Left lung (tissue), 10 donors: ENCODE results near the gene EIF3A. TPM values are rescaled to one million over a fixed set of nuclear protein-coding genes. Genes with fewer than 3 reads are reported as not detected.

Source experiments
- ATAC-seq: fragments of 200-7000 bp; cut with Tn5 transposase; one replicate; pipeline ENCODE4 v1.9.1; 2020; ENCODE audit warnings: moderate library complexity
- DNase-seq, 4 donors: peaks; one replicate each; pipeline ENCODE4 v3.0.0-alpha.2; 2013 to 2020
- H3K27ac ChIP-seq, 2 donors: fragments of 200-600 bp; sonication (generic) in 1 of 2; one replicate each; pipeline versions ENCODE4 v1.5.0 to v1.8.0; 2020 to 2021
- H3K27me3 ChIP-seq, 2 donors: fragments of 200-600 bp; sonication (generic) in 1 of 2; one replicate each; pipeline versions ENCODE4 v1.5.0 to v1.8.0; 2020 to 2021
- H3K36me3 ChIP-seq, 2 donors: fragments of 200-600 bp; sonication (generic) in 1 of 2; one replicate each; pipeline versions ENCODE4 v1.5.0 to v1.8.0; 2020 to 2021
- H3K4me1 ChIP-seq, 2 donors: fragments of 200-600 bp; one replicate each; pipeline ENCODE4 v1.8.0; 2021
- H3K4me3 ChIP-seq, 2 donors: fragments of 200-600 bp; sonication (generic) in 1 of 2; one replicate each; pipeline versions ENCODE4 v1.5.0 to v1.8.0; 2020 to 2021; ENCODE audit warnings: mild to moderate bottlenecking in 1 of 2
- H3K9me3 ChIP-seq, 2 donors: fragments of 200-600 bp; sonication (generic) in 1 of 2; one replicate each; pipeline versions ENCODE4 v1.5.0 to v1.8.0; 2020 to 2021
- intact Hi-C, 2 donors: fragments of 100-400 bp; cut with DNase I; formaldehyde crosslinking; loops; one replicate each; pipeline versions ENCODE4 v1.11.2 to v1.14.2; 2022
- polyA plus RNA-seq, 6 donors: library from polyadenylated mRNA; unstranded; fragments of 120-200 nt; gene quantifications; one replicate each; pipeline ENCODE4 v1.2.1, GENCODE V29; 2013; ENCODE audit not compliant: insufficient read length in 6 of 6
- total RNA-seq, 2 donors: library from RNA; stranded (reverse); fragmentation: NEBNext Ultra II Directional; extraction: Animal tissue kit (Norgen Biotek cat#: 25700); gene quantifications; one replicate each; pipeline ENCODE4 v1.2.1, GENCODE V29; 2021
- TF ChIP-seq, protein P1 (sequence below), 2 donors: fragments of 200-600 bp; sonication (generic) in 1 of 2; IDR thresholded peaks; one replicate each; pipeline versions ENCODE4 v1.5.0 to v1.8.0; 2021; ENCODE audit warnings: antibody characterized with exemption in 2 of 2
- donor health status: DM: no; HTN: yes; CAD: no.
- donor health status: DM: no; HTN: no; CAD: no.

Gene EIF3A
- total and polyA plus RNA-seq, 8 donors, result 89.1 to 172 (median 154) TPM

DNA sequence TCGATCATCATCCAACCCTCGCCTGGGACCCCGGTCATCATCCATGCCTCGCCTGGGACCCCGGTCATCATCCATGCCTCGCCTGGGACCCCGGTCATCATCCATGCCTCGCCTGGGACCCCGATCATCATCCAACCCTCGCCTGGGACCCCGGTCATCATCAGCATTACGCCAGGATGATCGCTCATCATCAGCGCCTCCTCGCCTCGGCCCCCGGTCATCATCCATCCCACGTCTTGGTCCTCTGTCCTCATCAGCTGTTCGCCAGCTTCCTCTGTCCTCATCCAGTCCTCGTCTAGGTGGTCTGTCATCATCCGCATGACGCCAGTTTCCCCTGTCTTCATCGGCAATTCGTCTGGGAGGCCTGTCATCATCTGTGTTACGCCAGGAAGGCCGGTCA, 38.4 kb downstream of the EIF3A start:
- no peaks in the 10 kb centered on the region for H3K9me3 ChIP-seq
- no peak overlapping the region for H3K4me3 ChIP-seq
- no peaks in the 10 kb centered on the region for H3K27me3 ChIP-seq
- no peak overlapping the region for H3K27ac ChIP-seq
- no peak for DNase-seq
- no peak for ATAC-seq
- intact Hi-C loops, result no loop called here
- H3K4me1 ChIP-seq, result no peaks in the 10 kb centered on the region
- TF ChIP-seq, protein P1, sequence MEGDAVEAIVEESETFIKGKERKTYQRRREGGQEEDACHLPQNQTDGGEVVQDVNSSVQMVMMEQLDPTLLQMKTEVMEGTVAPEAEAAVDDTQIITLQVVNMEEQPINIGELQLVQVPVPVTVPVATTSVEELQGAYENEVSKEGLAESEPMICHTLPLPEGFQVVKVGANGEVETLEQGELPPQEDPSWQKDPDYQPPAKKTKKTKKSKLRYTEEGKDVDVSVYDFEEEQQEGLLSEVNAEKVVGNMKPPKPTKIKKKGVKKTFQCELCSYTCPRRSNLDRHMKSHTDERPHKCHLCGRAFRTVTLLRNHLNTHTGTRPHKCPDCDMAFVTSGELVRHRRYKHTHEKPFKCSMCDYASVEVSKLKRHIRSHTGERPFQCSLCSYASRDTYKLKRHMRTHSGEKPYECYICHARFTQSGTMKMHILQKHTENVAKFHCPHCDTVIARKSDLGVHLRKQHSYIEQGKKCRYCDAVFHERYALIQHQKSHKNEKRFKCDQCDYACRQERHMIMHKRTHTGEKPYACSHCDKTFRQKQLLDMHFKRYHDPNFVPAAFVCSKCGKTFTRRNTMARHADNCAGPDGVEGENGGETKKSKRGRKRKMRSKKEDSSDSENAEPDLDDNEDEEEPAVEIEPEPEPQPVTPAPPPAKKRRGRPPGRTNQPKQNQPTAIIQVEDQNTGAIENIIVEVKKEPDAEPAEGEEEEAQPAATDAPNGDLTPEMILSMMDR (IDR thresholded peaks at IDR 0.05), result no peak
- H3K36me3 ChIP-seq, result peaks cover 15 to 100% of the 10 kb centered on the region in 2 donors

DNA sequence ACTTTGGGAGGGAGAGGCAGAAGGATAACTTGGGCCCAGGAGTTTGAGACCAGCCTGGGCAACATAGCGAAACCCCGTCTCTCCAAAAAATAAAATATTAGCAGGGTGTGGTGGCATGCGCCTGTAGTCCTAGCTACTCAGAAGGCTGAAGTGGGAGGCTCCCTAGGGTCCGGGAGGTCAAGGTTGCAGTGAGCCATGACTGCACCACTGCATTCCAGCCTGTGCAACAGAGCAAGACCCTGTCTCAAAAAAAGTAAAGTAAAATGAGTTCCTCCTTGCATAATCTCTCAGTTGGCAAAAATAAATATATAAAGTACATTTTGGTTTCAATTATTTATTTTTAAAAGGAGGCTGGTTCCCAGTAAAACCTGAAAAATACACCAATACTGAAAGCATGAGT, 39.3 kb downstream of the EIF3A start:
- H3K27me3 ChIP-seq, result no peaks in the 10 kb centered on the region
- TF ChIP-seq, protein P1 (IDR thresholded peaks at IDR 0.05), result no peak
- intact Hi-C loops, result no loop called here
- no peak for DNase-seq
- H3K9me3 ChIP-seq, result no peaks in the 10 kb centered on the region
- H3K27ac ChIP-seq, result no peak overlapping the region
- no peak overlapping the region for H3K4me3 ChIP-seq
- H3K4me1 ChIP-seq, result no peaks in the 10 kb centered on the region
- H3K36me3 ChIP-seq, result peaks cover 15 to 100% of the 10 kb centered on the region in 2 donors
- no peak for ATAC-seq

DNA sequence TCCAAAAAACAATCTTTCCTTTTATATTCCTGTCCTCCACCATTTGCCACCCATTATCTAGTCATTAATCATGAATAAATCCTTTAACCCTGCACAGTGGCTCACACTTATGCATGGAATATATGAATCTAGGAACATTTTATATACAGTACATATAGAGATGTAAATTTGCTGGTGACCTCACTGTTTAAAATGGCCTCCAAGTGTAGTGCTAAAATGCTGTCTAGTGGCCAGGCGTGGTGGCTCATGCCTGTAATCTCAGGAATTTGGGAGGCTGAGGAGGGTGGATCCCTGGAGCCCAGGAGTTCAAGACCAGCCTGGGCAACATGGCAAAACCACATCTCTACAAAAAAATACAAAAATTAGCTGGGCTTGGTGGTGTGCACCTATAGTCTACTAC, 41.5 kb downstream of the EIF3A start:
- ATAC-seq (no peak), DNase-seq (no peak)
- TF ChIP-seq, protein P1 (IDR thresholded peaks at IDR 0.05), result no peak
- no peak overlapping the region for H3K27ac ChIP-seq
- H3K9me3 ChIP-seq, result no peaks in the 10 kb centered on the region
- intact Hi-C loops, result no loop called here
- no peak overlapping the region for H3K4me3 ChIP-seq
- no peaks in the 10 kb centered on the region for H3K4me1 ChIP-seq
- H3K36me3 ChIP-seq, result peaks cover 15 to 99% of the 10 kb centered on the region in 2 donors
- no peaks in the 10 kb centered on the region for H3K27me3 ChIP-seq

DNA sequence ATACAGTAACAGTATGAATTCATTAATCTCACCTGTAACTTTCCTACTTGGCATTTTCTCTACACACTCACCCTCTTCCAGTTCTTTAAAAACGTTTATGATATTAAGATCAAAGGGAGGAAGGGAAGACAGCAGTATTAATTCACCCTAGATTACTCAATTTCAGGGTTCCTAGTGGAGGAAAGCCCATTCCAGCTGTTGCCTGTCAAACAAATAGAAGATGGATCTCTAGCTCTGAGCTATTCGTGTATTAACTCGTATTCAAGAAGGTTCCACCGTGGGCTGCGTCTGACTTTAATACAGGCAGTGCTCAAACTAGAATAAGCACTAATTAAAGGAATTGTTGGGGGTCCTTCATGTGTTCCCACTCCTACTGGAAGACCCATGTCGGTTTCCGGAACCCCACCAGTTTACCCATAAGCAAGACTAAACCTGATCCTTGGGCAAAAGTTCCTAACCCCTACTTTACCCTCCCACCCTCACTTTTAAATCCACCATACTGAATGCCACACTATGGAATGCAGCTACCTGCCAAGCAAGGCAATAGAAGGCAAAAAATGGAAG, 49.0 kb downstream of the EIF3A start:
- Histone ChIP-seq H3K9me3 (no peaks in the 10 kb centered on the region), H3K27ac (no peak overlapping the region), H3K27me3 (peaks cover 0 to 18% of the 10 kb centered on the region in 2 donors), H3K36me3 (peaks cover 0 to 38% of the 10 kb centered on the region in 2 donors), H3K4me3 (no peak overlapping the region), H3K4me1 (peaks cover 6 to 23% of the 10 kb centered on the region in 2 donors)
- no peak for DNase-seq
- intact Hi-C loops, result no loop called here
- ATAC-seq, result no peak
- TF ChIP-seq, protein P1 (IDR thresholded peaks at IDR 0.05), result no peak

DNA sequence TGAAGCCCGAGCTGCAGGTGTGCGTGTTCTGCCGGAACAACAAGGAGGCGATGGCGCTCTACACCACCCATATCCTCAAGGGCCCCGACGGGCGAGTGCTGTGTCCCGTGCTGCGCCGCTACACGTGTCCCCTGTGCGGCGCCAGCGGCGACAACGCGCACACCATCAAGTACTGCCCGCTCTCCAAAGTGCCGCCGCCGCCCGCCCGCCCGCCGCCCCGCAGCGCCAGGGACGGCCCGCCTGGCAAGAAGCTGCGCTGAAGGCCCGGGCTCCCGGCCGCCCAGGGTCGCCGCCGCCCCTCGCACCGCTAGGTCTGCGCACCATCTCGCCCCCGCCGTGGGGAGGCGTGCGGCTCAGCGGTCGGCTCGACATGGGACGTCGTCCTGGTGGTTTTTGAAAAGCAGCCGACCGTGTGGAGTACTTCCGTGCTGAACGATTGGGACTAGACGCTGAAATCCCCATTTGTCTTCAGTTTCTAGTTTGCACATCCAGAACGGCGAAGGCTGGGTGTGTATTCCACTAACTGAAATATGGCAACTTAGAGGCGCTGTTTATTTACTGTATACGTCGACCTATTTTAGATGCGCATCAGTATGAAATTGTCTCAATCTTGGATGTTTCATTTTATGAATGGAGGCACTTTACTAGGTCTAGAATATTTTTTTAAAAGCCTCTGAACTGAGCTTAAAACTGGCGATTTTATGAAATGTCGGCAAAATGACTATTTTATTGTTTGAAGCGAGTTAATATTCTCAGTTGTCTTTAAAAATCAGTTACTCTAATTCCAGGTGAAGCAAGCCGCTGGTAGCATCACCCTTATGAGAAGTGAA, 50.0 kb downstream of the EIF3A start:
- ATAC-seq (peak; percentile 10), DNase-seq (peak; percentile 25 to 85 (median 48))
- Histone ChIP-seq H3K27me3 (peaks cover 0 to 18% of the 10 kb centered on the region in 2 donors), H3K9me3 (no peaks in the 10 kb centered on the region), H3K27ac (no peak overlapping the region), H3K36me3 (peaks cover 0 to 28% of the 10 kb centered on the region in 2 donors), H3K4me1 (peaks cover 6 to 23% of the 10 kb centered on the region in 2 donors), H3K4me3 (peak overlapping the region; percentile 17 to 48)
- TF ChIP-seq, protein P1 (IDR thresholded peaks at IDR 0.05), result no peak
- intact Hi-C loops, result no loop called here
